T-helper 2 cell treated with Interferon-gamma antibody and Interleukin-4, amounts not matched to agents 100 ng/mL and 5 ng/mL, for 36 hours (primary cell): Measurements from ENCODE around the gene TARBP1. TPM values are rescaled to one million over a fixed set of nuclear protein-coding genes. Genes with fewer than 3 reads are reported as not detected.

Experiments
- intact Hi-C: fragments of 100-400 bp; cut with micrococcal nuclease; formaldehyde crosslinking; loops from one replicate; pipeline ENCODE4 v1.15.1; 2023
- total RNA-seq: library from RNA; stranded (reverse); gene quantifications from 2 replicates; pipeline ENCODE4 v1.2.3, GENCODE V29; 2022

TARBP1 gene
- total RNA-seq, 1 donor from 2014 or later: 55.8 TPM

DNA sequence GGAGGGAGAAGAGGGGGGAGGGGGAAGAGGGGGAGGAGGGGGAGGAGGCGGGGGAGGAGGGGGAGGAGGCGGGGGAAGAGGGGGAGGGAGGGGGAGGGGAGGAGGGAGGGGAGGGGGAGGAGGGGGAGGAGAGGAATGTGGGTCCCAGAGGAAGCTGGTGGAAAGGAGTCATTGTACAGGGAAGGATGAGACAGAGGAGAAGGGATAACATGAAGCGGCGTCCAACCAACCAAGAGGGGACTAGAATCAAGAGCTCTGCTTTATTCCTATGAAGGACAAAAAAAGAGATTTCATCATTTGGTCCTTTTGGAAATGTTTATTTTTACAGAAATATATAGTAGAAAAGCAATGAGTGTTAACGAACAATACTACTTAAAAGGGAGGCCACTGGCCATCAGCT lies 81.2 kb downstream of the TARBP1 start:
- intact Hi-C loops: loop anchor here (2.0 kb wide), 1 partner anchor 81 kb away; the partner anchor contains the start of gene TARBP1

DNA sequence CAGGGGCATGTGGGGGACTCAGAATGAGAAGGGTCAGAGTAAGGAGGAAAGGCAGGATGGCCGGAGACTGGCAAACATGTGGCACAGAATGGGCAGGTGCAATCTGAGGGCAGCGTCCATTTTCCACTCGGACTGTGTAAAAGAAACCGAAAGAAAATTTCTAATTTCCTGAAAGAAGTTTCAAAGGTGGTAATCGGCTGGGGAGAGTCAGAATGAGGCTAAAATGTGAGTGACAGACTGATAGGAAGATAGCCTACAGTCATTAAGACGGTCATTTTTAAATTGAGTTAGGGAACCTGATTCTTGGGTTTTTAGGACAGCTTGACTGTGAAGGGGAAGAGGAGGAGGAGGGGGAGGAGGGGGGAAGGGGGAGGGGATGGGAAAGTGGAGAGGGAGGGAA lies 82.1 kb downstream of the TARBP1 start:
- intact Hi-C loops: no loop called here

DNA sequence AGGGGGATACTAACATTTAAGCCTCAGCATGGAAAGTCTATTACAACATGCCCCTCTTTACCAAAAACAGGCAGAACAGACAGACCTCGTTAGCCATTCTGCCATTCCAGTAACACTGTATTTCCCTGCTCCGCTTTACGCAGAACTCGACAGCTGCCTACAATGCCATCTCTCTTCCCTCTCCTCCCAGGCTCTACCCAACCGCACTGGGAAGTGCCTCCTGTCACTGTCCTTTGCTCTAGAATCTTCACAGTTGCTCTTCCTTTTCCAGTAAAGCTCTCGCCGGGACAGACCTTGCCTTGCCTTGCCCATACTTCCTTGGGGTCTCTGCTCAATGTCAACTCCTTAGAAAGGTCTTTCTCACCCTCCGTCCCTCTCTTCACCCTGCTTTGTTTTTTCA lies 82.9 kb downstream of the TARBP1 start:
- intact Hi-C loops: no loop called here

DNA sequence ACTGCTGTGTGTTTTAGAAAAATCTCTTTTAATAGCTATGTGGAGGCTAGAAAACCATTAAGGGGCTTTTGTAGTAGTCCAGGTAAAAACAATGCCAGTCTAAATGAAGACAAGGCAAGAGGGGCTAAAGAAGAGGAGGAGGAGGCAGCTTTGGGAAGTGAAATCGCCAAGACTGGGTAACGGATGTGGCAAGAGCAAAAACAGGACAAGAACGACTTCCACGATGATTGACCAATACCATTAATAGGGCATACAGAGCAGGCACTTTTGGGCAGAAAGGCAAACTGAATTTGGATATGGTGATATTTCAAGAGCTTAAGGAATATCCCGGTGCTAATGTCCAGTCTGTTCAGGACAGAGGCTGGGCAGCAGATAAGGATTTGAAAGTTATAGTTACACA lies 83.7 kb downstream of the TARBP1 start:
- intact Hi-C loops: no loop called here

DNA sequence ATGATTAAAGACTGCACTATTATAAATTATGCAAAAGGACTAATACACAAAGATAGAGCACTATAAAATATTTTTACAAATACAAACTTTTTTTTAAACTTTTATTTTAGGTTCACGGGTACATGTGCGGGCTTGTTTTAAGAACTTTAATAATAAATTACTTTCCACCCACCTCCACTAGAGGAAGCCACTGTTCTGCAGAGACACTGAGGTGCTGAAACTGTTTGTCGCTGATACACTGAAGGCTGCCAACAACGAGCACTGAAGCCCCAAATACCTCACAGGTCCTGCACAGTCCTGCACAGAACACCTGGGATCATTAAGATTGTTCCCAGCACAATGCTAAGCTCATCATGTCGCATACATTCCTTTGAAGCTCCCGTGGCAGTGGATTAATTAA lies 85.8 kb downstream of the TARBP1 start:
- intact Hi-C loops: loop anchor here (2.0 kb wide), 1 partner anchor 16 kb away; no protein-coding TSS in a partner anchor

DNA sequence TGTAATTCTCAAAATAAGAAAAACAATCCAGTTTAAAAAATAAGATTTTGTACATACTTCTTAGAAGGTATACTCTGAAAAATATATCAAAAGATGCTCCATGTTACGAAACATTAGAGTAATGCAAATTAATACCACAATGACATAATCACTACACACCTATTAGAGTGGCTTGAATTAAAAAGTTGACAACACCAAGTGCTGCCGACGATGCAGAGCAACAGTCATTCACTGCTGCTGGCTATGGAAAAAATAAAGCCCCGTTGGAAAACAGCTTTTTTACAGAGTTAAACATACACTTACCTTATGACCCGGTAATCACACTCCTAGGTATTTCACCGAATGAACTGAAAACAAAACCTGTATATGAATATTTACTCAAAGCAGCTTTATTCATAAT lies 90.9 kb downstream of the TARBP1 start:
- intact Hi-C loops: no loop called here

DNA sequence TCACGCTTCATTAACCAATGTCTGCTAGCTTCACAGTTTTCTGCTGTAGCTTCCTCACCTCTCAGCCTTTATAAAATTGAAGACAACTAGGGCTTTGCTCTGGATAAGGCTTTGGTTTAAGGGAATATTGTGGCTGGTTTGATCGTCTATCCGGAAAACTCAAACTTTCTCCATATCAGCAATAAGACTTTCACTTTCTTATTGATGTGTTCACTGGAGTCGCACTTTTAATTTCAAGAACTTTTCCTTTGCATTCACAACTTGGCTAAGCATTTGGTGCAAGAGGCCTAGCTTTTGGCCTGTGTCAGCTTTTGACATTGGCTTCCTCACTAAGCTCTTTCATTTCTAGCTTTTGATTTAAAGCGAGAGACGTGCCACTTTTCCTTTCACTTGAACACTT lies 92.9 kb downstream of the TARBP1 start:
- intact Hi-C loops: no loop called here

DNA sequence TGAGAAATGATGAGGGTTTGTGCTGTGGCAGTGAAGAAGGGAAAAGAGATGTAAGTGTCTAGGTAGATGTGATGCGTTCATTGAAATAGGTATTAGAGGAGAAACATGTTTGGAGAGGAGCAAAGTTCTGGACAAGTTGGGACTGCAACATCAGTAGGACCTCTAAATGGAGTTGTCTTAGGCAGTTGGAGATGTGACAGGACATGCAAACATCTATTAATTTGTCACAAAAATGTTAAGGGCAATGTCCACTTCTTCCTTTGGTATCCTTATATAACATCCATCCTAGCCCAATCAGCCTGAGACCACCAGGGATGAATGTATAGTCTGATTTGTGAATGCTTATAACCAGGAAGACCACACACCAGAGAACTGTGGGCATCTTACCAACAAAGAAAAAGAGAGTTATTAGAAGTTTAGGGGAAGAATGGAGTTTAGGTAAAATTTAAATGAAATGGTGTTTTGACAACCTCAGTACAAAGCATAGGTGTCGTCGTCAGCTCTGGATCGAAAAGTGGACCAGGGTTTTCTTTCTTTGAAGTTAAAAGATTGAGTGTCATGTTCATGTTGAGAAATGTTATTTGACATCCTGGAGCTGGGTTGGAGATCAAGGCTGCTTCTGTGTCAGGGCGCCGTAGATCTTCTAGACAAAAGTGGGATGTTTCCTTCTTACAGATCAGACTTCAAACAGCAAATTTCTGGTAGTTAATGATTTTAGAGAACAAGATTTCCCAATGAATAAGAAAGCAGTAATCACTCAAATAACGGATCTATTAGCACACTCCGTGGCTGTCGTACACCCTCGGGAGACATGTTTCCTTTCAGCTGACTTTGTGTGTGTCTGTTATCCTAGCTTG lies 97.1 kb downstream of the TARBP1 start:
- intact Hi-C loops: no loop called here

DNA sequence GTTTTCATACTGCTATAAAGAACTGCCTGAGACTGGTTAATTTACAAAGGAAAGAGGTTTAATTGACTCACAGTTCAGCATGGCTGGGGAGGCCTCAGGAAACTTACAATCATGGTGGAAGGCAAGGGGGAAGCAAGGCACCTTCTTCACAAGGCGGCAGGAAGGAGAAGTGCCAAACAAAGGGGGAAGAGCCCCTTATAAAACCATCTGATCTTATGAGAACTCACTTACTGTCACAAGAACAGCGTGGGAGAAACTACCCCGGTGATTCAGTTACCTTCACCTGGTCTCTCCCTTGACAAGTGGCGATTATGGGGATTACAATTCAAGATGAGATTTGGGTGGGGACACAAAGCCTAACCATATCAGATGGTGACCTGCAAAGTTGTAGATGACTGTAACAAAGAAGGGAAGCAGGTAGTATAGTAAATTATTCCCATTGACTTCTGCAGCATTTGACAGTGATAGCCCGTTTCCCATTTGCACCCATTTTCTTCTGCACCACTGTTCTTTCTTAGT lies 99.3 kb downstream of the TARBP1 start:
- intact Hi-C loops: loop anchor here (10.0 kb wide), 2 partner anchors 225 to 1485 kb away; partner anchors contain the start of gene LYST

DNA sequence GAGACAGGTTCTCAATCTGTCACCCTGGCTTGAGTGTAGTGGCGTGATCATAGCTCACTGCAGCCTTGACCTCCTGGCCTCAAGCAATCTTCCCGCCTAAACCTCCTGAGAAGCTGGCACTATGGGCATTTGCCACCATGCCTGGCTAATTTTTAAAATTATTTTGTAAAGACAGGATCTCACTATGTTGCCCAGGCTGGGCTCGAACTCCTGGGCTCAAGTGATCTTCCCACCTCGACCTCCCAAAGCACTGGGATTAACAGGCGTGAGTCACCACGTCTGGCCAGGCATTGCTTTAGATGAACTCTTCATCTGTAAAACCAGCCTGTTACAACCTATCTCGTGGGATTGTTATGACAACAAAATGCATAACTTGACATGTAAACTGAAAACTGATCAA lies 103.3 kb downstream of the TARBP1 start:
- intact Hi-C loops: loop anchor here (10.0 kb wide), 2 partner anchors 229 to 1489 kb away; partner anchors contain the start of gene LYST

DNA sequence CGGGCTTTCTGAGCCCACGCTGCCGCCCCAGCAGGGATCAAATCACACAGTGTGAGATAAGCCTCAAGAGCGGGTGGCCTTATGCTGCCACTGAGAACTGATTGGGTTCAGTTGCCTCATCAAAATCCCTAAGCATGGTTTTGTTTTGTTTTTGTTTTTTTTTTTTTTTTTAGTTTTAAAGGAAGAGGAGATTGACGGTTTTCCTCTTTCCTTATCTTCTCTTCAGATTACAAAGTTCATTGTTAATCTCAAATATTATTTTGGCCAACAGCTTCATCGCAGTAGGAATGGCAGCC lies 105.1 kb downstream of the TARBP1 start:
- intact Hi-C loops: loop anchor here (1.0 to 10.0 kb wide), 10 partner anchors 17 to 1491 kb away; partner anchors contain the start of genes ARID4B, B3GALNT2, GGPS1 and LYST

DNA sequence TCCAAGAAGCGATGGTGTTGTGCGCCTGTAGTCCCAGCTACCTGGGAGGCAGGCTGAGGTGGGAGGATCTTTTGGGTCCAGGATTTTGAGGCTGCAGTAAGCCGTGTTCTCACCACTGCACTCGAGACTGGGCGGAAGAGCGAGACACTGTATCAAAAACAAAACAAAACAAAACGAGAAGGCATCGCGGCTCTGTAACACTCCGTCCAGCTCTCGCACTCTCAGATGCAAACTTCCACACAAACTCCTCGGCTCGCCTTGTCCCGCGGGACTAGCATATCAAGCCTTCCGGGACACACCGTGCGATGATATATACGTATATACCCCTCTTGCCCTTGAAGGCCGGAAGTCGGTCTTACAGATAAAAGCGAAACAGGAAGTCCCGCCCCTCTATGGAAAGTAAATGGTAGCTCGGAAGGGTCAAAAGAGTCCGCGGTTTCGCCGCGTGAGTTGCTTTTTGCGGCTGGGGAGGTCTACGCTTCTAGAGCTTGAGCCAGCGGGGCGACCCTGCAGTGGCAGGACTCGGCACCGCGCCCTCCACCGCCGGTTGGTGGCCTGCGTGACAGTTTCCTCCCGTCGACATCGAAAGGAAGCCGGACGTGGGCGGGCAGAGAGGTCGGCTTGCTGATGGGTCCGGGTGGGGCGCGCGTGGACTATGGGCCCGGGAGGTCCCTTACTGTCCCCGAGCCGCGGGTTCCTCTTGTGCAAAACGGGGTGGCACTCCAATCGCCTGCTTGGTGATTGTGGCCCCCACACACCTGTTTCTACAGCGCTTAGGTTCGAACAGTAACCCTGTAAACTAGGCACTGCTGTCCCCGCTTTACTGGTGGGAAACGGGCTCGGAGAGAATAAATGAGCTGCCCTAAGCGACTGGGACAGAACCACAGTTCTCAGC lies 105.7 kb downstream of the TARBP1 start, which contains the start of gene COA6:
COA6 (plus strand) TSS at position 393 of the 895 bp plus-strand sequence; CDS start at position 404, 11 bp downstream.
- intact Hi-C loops: loop anchor here (1.0 to 10.0 kb wide), 10 partner anchors 16 to 1491 kb away; partner anchors contain the start of genes ARID4B, B3GALNT2, GGPS1 and LYST

DNA sequence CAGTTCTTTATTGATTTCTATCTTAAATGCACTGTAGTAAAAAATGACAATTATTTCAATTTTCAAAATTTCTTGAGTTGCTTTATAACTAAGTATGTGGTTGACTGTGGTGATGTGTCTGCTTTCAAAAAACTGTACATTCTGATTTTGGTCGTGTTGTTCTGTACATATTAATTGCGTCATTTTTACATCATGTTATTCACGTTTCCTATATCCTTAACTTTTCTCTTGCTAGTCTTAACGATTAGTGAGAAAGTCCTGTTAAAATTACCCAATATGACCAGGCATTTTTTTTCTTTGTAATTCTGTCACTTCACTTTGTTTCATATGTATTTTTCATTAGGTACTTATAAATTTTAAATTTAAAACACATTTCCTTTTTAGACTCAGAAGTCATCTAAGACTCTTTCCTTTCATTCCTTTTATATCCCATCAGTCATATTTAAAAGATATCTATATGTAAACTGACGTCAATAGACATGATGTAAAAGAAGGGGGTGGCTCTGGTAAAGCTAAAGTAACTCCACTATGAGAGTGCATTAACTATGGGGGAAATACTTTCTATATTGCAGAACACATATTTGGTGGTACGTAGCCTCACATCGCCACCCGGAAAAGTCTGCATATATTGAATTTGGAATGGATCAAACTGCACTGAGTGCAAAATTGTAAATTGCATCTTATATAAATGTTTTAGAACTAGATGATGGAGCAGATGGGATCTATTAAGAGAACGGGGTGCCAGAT lies 106.8 kb downstream of the TARBP1 start:
- intact Hi-C loops: loop anchor here (5.0 to 10.0 kb wide), 4 partner anchors 233 to 1493 kb away; partner anchors contain the start of genes B3GALNT2, LYST and TOMM20

DNA sequence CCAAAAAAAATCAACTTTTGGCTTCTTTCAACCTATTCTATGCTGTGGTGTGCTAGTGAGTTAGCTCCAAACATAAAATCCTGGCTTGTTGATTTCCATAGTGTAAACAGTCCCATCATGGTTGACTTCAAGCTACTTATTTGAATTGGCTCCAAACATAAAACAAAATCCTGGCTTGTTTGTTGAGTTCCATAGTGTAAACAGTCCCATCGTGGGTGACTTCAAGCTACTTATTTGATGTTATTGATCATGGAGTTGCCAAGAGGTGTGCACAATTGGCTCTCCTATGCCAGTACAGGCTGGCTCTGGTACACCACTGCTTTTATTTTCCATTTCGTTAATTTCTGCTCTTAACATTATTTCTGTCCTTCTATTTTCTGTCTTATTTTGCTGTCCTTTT lies 107.6 kb downstream of the TARBP1 start:
- intact Hi-C loops: loop anchor here (5.0 to 10.0 kb wide), 4 partner anchors 233 to 1493 kb away; partner anchors contain the start of genes B3GALNT2, LYST and TOMM20

DNA sequence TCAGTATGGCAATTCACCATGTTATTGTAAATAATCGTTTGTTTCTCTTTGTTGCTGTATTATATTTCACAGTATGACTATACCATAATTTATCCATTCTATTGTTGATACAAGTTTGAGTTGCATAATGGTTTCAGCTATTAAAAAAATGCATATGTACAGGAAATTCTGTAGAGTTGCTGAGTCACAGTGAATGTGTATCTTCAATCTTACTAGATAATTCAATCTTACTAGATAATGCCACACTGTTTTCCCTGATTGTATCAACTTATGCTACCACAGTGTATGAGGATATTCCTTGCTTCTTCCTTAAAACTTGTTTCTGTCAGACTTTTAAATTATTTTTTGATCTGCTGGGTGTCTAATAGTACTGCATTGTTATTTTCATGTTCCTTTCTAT lies 109.2 kb downstream of the TARBP1 start:
- intact Hi-C loops: loop anchor here (5.0 to 10.0 kb wide), 4 partner anchors 235 to 1495 kb away; partner anchors contain the start of genes B3GALNT2, LYST and TOMM20

DNA sequence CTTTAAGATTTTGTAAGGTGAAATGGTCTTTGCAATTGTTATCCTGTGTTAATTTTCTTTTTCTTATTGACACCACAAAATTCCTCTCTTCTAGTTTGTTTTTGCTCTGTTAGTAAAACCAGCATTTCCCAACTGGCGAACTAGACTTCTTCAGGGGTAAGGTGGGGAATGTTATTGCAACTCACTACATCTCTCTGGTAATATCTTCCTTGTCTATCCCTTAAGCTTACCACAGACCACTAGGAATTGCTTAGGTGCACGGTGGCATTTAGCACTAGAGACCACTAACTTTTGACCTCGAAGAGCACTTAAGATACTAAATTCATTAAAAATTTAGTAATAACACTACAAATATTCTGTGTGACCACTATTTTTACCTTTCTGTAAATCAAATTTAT lies 109.9 kb downstream of the TARBP1 start:
- intact Hi-C loops: no loop called here

DNA sequence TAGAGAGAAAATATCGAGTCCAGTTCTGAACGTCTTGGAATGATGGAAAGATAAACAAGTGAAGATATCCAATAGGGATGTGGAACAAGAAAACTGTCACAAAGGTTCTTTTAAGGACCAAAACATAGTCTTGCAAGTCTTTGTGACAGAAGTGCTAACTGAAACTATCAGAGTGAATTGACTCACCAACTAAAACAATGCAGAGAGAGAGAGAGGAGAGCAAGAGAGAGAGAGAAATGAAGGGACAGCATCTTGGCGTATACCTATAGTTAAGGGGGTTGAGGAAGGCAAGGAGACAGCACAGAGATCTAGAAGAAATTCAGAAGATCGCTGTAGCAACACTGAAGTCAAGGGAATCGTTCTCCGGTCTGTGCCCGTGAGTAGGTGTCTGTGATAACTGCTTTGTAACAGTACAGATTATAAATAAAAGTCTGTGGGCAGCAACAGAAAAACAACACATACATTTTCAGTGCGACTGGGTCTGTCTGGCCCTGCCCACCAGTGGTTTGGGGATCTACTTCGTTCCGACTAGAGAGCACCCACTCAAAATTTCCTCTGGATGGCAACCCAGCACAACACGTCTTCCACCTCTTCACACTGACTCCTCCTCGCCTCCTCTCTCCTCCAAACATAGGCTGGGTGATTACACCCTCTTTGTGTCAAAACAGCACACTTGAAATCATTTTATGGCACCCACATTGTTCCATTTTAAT lies 110.5 kb downstream of the TARBP1 start:
- intact Hi-C loops: no loop called here

DNA sequence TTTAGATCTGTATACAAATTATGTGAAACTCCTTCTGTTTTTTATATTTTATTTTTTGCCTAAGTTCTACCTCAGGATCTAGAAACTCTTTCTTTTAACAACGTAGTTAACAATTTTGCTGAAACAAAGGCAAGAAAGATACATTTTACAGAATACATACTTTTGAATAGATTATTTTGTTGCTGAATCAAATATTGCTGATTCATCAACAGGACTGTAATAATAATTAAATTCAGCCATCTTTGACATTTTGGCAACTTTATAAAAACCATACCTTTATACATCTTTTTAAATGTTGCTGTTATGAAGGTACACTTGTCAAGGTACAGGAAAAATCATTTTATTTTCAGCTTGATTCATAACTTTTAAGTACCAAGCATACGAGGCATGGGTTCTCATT lies 116.4 kb downstream of the TARBP1 start:
- intact Hi-C loops: no loop called here

DNA sequence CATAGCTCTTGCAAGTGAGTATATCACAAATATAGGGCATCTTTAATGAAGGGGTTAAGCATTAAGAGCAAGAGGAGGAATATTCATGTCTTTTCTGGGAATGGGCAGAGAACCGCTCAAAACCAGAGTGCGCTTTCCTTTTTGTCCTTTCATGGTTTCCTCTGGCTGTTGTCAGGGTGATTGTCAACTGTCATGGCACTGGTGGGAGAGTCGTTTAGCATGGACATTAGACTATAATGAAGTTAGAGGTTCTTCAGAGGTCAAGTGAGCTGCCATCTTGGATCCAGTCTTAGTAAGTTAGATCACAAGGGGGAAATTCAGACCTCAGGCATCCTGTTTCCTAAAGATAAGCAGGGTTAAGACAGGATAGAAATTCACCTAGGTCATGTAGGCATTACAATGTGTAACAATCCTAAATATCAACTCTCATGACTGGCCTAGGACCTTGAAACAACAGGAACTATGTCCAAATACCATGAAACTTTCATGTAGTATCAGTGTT lies 117.8 kb downstream of the TARBP1 start:
- intact Hi-C loops: no loop called here

DNA sequence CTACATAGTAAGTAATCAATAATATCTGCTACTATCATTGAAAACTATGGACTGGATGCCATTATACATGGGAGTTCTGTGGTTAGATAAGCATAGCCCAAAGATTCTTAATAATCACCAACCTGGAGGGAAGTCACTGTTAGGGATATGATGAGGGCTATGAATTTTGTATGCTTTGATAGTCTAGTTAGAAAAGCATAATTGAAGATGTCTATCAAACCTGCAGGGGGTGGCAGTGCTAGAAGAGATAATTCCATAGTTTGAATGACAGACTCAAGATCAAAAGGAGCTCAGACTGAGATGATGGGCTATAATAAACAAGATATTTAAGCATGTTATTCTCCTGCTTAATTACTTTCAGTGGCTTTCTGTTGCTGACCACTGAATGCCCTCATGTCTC lies 121.1 kb downstream of the TARBP1 start:
- intact Hi-C loops: loop anchor here (1.0 kb wide), 1 partner anchor 15 kb away; the partner anchor contains the start of gene COA6
